PFSK-1 (cell line): Measurements from ENCODE around the gene XCL2.

Experiments
- POLR2AphosphoS5 ChIP-seq: IDR thresholded peaks from 2 replicates; pipeline ENCODE4 v1.6.1; 2012; ENCODE audit warnings: low read depth, mild to moderate bottlenecking, control low read depth, low read length, moderate library complexity
- SIN3A ChIP-seq: IDR thresholded peaks from 2 replicates; pipeline ENCODE4 v1.6.1; 2012; ENCODE audit warnings: mild to moderate bottlenecking, low read length, moderate library complexity, borderline replicate concordance; ENCODE audit not compliant: insufficient read depth
- TAF1 ChIP-seq: IDR thresholded peaks from 2 replicates; pipeline ENCODE4 v1.6.1; 2012; ENCODE audit warnings: low read length, control low read depth, borderline replicate concordance; ENCODE audit not compliant: insufficient read depth
- TF ChIP-seq, protein P1 (sequence below), 2 experiments: IDR thresholded peaks; 2 replicates each; pipeline versions ENCODE4 v1.6.1 to v1.8.0; 2011 to 2012; ENCODE audit warnings: low read depth in 2 of 2, low read length in 2 of 2, control low read depth in 1 of 2, inconsistent platforms in 1 of 2, mild to moderate bottlenecking in 1 of 2, moderate library complexity in 1 of 2; ENCODE audit not compliant: insufficient read depth in 1 of 2

GRCh38 chr1:168581817-168582572 lies 38.2 kb upstream of the XCL2 start:
- no peak for TF ChIP-seq POLR2AphosphoS5
- TF ChIP-seq, protein P1, sequence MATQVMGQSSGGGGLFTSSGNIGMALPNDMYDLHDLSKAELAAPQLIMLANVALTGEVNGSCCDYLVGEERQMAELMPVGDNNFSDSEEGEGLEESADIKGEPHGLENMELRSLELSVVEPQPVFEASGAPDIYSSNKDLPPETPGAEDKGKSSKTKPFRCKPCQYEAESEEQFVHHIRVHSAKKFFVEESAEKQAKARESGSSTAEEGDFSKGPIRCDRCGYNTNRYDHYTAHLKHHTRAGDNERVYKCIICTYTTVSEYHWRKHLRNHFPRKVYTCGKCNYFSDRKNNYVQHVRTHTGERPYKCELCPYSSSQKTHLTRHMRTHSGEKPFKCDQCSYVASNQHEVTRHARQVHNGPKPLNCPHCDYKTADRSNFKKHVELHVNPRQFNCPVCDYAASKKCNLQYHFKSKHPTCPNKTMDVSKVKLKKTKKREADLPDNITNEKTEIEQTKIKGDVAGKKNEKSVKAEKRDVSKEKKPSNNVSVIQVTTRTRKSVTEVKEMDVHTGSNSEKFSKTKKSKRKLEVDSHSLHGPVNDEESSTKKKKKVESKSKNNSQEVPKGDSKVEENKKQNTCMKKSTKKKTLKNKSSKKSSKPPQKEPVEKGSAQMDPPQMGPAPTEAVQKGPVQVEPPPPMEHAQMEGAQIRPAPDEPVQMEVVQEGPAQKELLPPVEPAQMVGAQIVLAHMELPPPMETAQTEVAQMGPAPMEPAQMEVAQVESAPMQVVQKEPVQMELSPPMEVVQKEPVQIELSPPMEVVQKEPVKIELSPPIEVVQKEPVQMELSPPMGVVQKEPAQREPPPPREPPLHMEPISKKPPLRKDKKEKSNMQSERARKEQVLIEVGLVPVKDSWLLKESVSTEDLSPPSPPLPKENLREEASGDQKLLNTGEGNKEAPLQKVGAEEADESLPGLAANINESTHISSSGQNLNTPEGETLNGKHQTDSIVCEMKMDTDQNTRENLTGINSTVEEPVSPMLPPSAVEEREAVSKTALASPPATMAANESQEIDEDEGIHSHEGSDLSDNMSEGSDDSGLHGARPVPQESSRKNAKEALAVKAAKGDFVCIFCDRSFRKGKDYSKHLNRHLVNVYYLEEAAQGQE (IDR thresholded peaks at IDR 0.05; ENCODE audit: insufficient read depth in 1 of 2, low read depth in 2 of 2, low read length in 2 of 2): no peak
- TF ChIP-seq TAF1: no peak
- no peak for TF ChIP-seq SIN3A
